Body of pancreas (tissue), 4 donors: ENCODE measurements around the gene DIP2B.

Experiments used
- CTCF ChIP-seq, 7 experiments: fragments of 450-650 bp in 4 of 7; fragments of 200-600 bp in 3 of 7; sonication (generic) in 3 of 7; IDR thresholded peaks; one replicate each; pipeline ENCODE4 v1.5.1; 2016 to 2019; ENCODE audit warnings: antibody characterized with exemption in 7 of 7
- POLR2A ChIP-seq, 3 donors: fragments of 450-650 bp; IDR thresholded peaks; one replicate each; pipeline ENCODE4 v1.6.1; 2016; ENCODE audit warnings: antibody characterized with exemption in 3 of 3, mild to moderate bottlenecking in 2 of 3

- no peak for TF ChIP-seq CTCF (IDR thresholded peaks at IDR 0.05)
- TF ChIP-seq POLR2A (IDR thresholded peaks at IDR 0.05) = no peak
Observed at GRCh38 chr12:50665609-50666008, 160.8 kb downstream of the DIP2B start.
